ENCODE results near the gene SYT6. TPM values are rescaled to one million over a fixed set of nuclear protein-coding genes. Genes with fewer than 3 reads are reported as not detected.
A peak's percentile ranks its signal among the peaks of the same experiment; 100 is the strongest.

The SYT6 gene
- total RNA-seq, 1 experiment from 2014 or later, result not detected

DNA sequence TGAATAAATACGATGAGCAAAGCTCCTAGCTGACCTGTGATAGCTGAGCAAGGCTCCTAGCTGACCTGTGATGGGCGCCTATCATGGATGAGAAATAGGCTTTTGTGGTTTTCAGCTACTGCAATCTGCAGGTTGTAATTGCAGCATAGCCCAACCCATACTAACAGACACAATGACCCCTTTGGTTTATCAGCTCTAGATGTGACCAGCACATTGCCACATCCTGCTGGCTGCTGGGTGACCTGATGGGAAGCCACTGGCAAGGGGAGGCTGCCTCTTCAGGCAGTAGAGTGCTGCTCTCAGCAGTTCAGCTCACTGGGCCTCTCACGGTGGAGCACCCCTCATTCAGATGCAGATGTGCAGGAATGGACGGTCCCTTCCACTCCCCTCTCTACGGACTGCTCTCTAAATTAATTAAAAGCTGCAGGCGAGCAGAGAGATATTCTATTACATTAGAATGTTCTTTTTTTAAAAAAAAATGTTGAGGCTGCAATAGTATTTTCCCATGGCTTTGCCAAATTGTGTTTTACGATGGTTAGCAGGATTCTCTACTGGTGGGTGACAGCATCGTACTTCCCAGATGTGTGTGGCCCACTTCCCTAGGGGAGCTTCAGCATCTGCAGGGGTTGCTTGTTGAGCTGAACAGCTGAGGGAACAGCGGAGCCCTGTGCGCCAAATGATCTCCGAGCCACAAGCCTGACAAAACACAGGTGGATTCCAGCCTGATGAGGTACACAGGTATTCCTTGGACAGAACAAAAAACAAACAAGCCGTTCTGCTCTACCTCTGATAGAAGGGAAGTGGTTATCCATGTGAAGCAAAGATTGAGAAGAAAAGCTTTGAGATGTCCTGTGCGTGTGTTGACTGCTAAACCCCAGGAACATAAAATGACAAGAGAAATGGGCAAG, 65.0 kb downstream of the SYT6 start:
- intact Hi-C loops (cut with micrococcal nuclease; ENCODE audit: unreplicated experiment), result no loop called here
- H2AFZ ChIP-seq, result no peak overlapping the region
- POLR2A ChIA-PET (ENCODE audit: unreplicated experiment), result no interaction called here
- TF ChIP-seq, protein P1, sequence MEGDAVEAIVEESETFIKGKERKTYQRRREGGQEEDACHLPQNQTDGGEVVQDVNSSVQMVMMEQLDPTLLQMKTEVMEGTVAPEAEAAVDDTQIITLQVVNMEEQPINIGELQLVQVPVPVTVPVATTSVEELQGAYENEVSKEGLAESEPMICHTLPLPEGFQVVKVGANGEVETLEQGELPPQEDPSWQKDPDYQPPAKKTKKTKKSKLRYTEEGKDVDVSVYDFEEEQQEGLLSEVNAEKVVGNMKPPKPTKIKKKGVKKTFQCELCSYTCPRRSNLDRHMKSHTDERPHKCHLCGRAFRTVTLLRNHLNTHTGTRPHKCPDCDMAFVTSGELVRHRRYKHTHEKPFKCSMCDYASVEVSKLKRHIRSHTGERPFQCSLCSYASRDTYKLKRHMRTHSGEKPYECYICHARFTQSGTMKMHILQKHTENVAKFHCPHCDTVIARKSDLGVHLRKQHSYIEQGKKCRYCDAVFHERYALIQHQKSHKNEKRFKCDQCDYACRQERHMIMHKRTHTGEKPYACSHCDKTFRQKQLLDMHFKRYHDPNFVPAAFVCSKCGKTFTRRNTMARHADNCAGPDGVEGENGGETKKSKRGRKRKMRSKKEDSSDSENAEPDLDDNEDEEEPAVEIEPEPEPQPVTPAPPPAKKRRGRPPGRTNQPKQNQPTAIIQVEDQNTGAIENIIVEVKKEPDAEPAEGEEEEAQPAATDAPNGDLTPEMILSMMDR (conservative IDR thresholded peaks at IDR 0.05), result no peak
- no peak for TF ChIP-seq EZH2 (IDR thresholded peaks at IDR 0.05; ENCODE audit: low read depth)
- CTCF ChIA-PET, result no interaction called here
- H3K36me3 ChIP-seq (ENCODE audit: low read depth), result no peaks in the 10 kb centered on the region
- H3K27ac ChIP-seq, result peak overlapping the region; percentile 73
- no peak overlapping the region for H3K4me3 ChIP-seq
- no peaks in the 10 kb centered on the region for H3K27me3 ChIP-seq (ENCODE audit: insufficient read depth, low read depth)
- H3K4me1 ChIP-seq (replicated peaks; ENCODE audit: insufficient read depth), result peaks cover 61% of the 10 kb centered on the region
- H3K9me2 ChIP-seq (ENCODE audit: insufficient read depth), result no peaks in the 10 kb centered on the region
- no peaks in the 10 kb centered on the region for H4K20me1 ChIP-seq (ENCODE audit: insufficient read depth)
- BruUV-seq (replicated peaks), result no TSS peak
- no peaks in the 10 kb centered on the region for H3K79me2 ChIP-seq (ENCODE audit: low read depth)
- H3F3A ChIP-seq (ENCODE audit: insufficient read depth, low read depth), result peaks cover 45% of the 10 kb centered on the region
- H3K4me2 ChIP-seq, result peak overlapping the region; percentile 16
- peaks cover 19% of the 10 kb centered on the region for H3K9me3 ChIP-seq (ENCODE audit: insufficient read depth, low read depth)
- peak in 1 of 2 experiments; percentile 90 for DNase-seq

DNA sequence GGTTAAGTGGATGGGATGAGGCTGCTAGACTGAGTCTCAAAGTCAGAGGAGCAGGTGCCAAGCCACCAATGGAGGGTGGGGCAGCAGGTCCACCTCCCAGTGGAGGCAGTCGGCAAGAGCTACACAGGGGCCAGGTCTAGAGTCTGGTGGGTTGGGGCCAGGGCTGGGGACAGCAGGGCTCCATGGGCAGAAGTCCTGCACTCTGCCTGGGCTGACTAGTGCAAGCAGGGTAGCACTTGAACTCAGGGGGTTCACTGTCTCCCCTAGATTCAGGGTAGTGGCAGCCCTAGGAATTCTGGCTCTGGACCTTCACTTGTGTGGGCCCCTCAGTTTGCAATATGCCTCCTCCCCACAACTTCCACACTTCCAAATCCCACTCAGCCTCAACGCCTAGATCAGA, 66.2 kb downstream of the SYT6 start:
- Histone ChIP-seq H3K27me3 (ENCODE audit: insufficient read depth, low read depth) (no peaks in the 10 kb centered on the region), H3K4me3 (no peak overlapping the region), H3K4me1 (replicated peaks; ENCODE audit: insufficient read depth) (peaks cover 62% of the 10 kb centered on the region), H3K79me2 (ENCODE audit: low read depth) (no peaks in the 10 kb centered on the region), H3K9me3 (ENCODE audit: insufficient read depth, low read depth) (peaks cover 19% of the 10 kb centered on the region), H3K4me2 (peak overlapping the region; percentile 16; the same call in 1 of the 2 replicates), H2AFZ (no peak overlapping the region), H3K36me3 (ENCODE audit: low read depth) (no peaks in the 10 kb centered on the region), H3K27ac (peak overlapping the region; percentile 73), H4K20me1 (ENCODE audit: insufficient read depth) (no peaks in the 10 kb centered on the region), H3K9me2 (ENCODE audit: insufficient read depth) (no peaks in the 10 kb centered on the region), H3F3A (ENCODE audit: insufficient read depth, low read depth) (peaks cover 53% of the 10 kb centered on the region)
- BruUV-seq (replicated peaks), result no TSS peak
- POLR2A ChIA-PET (ENCODE audit: unreplicated experiment), result no interaction called here
- no peak for DNase-seq
- intact Hi-C loops (cut with micrococcal nuclease; ENCODE audit: unreplicated experiment), result no loop called here
- TF ChIP-seq EZH2 (IDR thresholded peaks at IDR 0.05; ENCODE audit: low read depth), result no peak
- TF ChIP-seq, protein P1 (conservative IDR thresholded peaks at IDR 0.05), result no peak
- CTCF ChIA-PET, result no interaction called here

DNA sequence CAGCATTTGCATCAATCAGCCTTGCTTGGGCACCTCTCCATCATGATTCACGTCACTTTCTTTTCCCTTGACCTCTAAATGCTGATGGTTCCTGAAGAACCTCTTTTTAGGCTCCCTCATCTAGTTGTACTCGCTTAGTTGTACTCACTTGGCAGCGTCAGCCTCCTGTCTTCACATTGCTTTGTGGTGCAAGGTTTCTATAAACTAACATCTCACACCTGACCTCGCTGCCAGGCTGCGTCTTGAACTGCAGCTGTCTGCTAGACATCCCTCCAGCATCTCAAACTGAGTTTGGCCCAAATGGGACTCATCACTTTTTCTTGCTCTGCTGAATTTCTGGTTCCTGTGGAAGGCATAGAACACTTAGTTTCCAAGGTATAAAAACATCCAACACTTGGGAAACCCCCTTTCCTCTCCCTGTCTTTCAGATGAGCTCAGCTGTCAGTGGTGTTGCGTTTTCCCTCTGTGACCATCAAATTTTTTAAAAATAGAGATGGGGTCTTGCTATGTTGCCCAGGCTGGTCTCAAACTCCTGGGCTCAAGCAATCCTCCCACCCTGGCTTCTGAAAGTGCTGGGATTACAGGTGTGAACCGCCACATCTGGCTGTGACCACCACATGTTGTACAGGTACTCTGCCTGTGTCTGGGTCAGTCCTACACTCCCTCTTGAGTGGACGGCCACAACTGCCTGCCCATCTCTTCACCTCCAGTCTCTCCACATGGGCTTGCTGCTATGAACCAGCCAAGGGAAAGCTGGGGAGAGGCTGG, 66.9 kb downstream of the SYT6 start:
- CTCF ChIA-PET, result no interaction called here
- peaks cover 66% of the 10 kb centered on the region for H3K4me1 ChIP-seq (replicated peaks; ENCODE audit: insufficient read depth)
- H3K36me3 ChIP-seq (ENCODE audit: low read depth), result no peaks in the 10 kb centered on the region
- H3K4me2 ChIP-seq, result no peak overlapping the region
- intact Hi-C loops (cut with micrococcal nuclease; ENCODE audit: unreplicated experiment), result no loop called here
- BruUV-seq (replicated peaks), result no TSS peak
- POLR2A ChIA-PET (ENCODE audit: unreplicated experiment), result no interaction called here
- DNase-seq, result no peak
- H3F3A ChIP-seq (ENCODE audit: insufficient read depth, low read depth), result peaks cover 60% of the 10 kb centered on the region
- H3K4me3 ChIP-seq, result no peak overlapping the region
- no peaks in the 10 kb centered on the region for H3K9me2 ChIP-seq (ENCODE audit: insufficient read depth)
- no peak for TF ChIP-seq EZH2 (IDR thresholded peaks at IDR 0.05; ENCODE audit: low read depth)
- TF ChIP-seq, protein P1 (conservative IDR thresholded peaks at IDR 0.05), result no peak
- no peaks in the 10 kb centered on the region for H4K20me1 ChIP-seq (ENCODE audit: insufficient read depth)
- peaks cover 19% of the 10 kb centered on the region for H3K9me3 ChIP-seq (ENCODE audit: insufficient read depth, low read depth)
- no peak overlapping the region for H2AFZ ChIP-seq
- peak overlapping the region; percentile 73; the same call in 1 of the 2 replicates for H3K27ac ChIP-seq
- H3K27me3 ChIP-seq (ENCODE audit: insufficient read depth, low read depth), result no peaks in the 10 kb centered on the region
- no peaks in the 10 kb centered on the region for H3K79me2 ChIP-seq (ENCODE audit: low read depth)
